Smooth muscle cell (in vitro differentiated cells): Measurements from ENCODE around the gene GNAI2. TPM values are rescaled to one million over a fixed set of nuclear protein-coding genes. Genes with fewer than 3 reads are reported as not detected.

Experiments
- DNase-seq: peaks from one replicate; lab custom pipeline; 2025; ENCODE audit not compliant: unreplicated experiment; lab: John Stamatoyannopoulos, UW
- H2AFZ ChIP-seq: fragments of 200-600 bp; sonication (generic); 2 replicates; pipeline ENCODE4 v1.6.0; 2016; ENCODE audit warnings: antibody characterized with exemption, low read depth, mild to moderate bottlenecking
- H3F3A ChIP-seq: fragments of 200-600 bp; sonication (generic); 2 replicates; pipeline ENCODE4 v1.6.0; 2017; ENCODE audit warnings: antibody characterized with exemption, low read depth
- H3K27ac ChIP-seq: fragments of 200-600 bp; sonication (generic); 2 replicates; pipeline ENCODE4 v1.5.1; 2016; ENCODE audit warnings: low read depth, mild to moderate bottlenecking
- H3K27me3 ChIP-seq: fragments of 200-600 bp; sonication (generic); 2 replicates; pipeline ENCODE4 v1.6.1; 2016; ENCODE audit warnings: low read depth, mild to moderate bottlenecking
- H3K36me3 ChIP-seq: fragments of 200-600 bp; sonication (generic); 2 replicates; pipeline ENCODE4 v1.5.1; 2016; ENCODE audit warnings: low read depth
- H3K4me1 ChIP-seq: fragments of 200-600 bp; sonication (generic); 2 replicates; pipeline ENCODE4 v1.5.1; 2016; ENCODE audit warnings: low read depth
- H3K4me2 ChIP-seq: fragments of 200-600 bp; sonication (generic); 2 replicates; pipeline ENCODE4 v1.6.0; 2016; ENCODE audit warnings: mild to moderate bottlenecking
- H3K4me3 ChIP-seq: fragments of 200-600 bp; sonication (generic); 2 replicates; pipeline ENCODE4 v1.5.1; 2016; ENCODE audit warnings: mild to moderate bottlenecking
- H3K79me2 ChIP-seq: fragments of 200-600 bp; sonication (generic); 2 replicates; pipeline ENCODE4 v1.6.0; 2016; ENCODE audit warnings: low read depth, mild to moderate bottlenecking
- H3K9ac ChIP-seq: fragments of 200-600 bp; sonication (generic); 2 replicates; pipeline ENCODE4 v1.6.0; 2016; ENCODE audit warnings: low read depth
- H3K9me3 ChIP-seq: fragments of 200-600 bp; sonication (generic); replicated peaks from 2 replicates; pipeline ENCODE4 v1.5.1; 2016; ENCODE audit warnings: low read depth
- H4K20me1 ChIP-seq: fragments of 200-600 bp; sonication (generic); 2 replicates; pipeline ENCODE4 v1.6.0; 2016; ENCODE audit warnings: low read depth
- WGBS: methylation state at CpG from one replicate; pipeline ENCODE4 v1.1.7; 2016; ENCODE audit warnings: low lambda C conversion rate; 5-methylcytosine and 5-hydroxymethylcytosine counted together
- polyA plus RNA-seq: library from polyadenylated mRNA; unstranded; fragments of >200 nt; fragmentation: Nextera tagmentation; extraction: Ambion mirVana; gene quantifications from 2 replicates; pipeline ENCODE4 v1.2.1, GENCODE V29; 2016
- total RNA-seq: library from RNA; depleted of rRNA; stranded (reverse); fragments of >200 nt; gene quantifications from 2 replicates; pipeline ENCODE4 v1.2.3, GENCODE V29; 2014
- TF ChIP-seq, protein P1 (sequence below): fragments of 200-600 bp; sonication (generic); IDR thresholded peaks from 2 replicates; pipeline ENCODE4 v1.5.1; 2017; ENCODE audit warnings: borderline replicate concordance, mild to moderate bottlenecking, antibody characterized with exemption; ENCODE audit not compliant: insufficient read depth, poor library complexity, severe bottlenecking

Gene GNAI2
- total and polyA plus RNA-seq, 2 experiments from 2014 or later, result 209 to 454 TPM

DNA sequence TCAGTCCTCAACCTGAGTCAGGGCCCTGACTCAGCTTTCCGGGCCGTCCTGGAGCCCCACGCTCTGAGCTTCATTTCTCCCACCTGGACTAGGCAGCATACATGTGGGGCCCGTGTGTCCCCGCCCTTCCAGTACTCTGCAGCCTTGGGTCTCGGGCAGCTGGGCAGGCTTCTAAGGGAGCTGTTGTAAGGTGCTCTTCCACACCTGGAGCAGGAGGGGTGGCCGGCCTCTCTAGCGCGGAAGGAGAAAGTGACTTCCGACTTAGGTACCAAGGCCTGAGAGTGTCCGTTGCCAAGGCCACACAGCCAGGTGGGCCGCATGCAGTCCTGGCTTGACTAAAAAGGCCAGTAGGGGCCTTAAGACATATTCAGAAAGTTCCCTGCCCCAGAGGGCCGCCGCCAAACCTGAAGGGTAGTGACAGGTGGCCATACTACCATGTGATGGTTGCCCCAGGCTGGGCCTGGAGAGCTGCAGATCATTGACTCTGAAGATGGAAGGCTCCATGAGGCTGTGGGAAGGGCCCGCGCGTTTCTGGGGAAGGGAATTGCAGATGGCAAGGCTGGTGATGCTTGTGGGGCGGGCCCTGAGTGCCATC lies 23.5 kb downstream of the GNAI2 start:
- WGBS, result 66% methylated on average over 18 of the region's 18 CpGs
- Histone ChIP-seq H3K27ac (peak overlapping the region; percentile 98), H3K9ac (no peak overlapping the region), H3F3A (peaks cover 26% of the 10 kb centered on the region), H3K9me3 (no peaks in the 10 kb centered on the region), H3K79me2 (no peaks in the 10 kb centered on the region), H3K36me3 (no peaks in the 10 kb centered on the region), H2AFZ (no peak overlapping the region), H3K27me3 (no peaks in the 10 kb centered on the region), H3K4me2 (peak overlapping the region; percentile 89), H4K20me1 (peaks cover 20% of the 10 kb centered on the region), H3K4me3 (no peak overlapping the region), H3K4me1 (peaks cover 26% of the 10 kb centered on the region)
- no peak for DNase-seq
- TF ChIP-seq, protein P1, sequence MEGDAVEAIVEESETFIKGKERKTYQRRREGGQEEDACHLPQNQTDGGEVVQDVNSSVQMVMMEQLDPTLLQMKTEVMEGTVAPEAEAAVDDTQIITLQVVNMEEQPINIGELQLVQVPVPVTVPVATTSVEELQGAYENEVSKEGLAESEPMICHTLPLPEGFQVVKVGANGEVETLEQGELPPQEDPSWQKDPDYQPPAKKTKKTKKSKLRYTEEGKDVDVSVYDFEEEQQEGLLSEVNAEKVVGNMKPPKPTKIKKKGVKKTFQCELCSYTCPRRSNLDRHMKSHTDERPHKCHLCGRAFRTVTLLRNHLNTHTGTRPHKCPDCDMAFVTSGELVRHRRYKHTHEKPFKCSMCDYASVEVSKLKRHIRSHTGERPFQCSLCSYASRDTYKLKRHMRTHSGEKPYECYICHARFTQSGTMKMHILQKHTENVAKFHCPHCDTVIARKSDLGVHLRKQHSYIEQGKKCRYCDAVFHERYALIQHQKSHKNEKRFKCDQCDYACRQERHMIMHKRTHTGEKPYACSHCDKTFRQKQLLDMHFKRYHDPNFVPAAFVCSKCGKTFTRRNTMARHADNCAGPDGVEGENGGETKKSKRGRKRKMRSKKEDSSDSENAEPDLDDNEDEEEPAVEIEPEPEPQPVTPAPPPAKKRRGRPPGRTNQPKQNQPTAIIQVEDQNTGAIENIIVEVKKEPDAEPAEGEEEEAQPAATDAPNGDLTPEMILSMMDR, result no peak

- Histone ChIP-seq H2AFZ (no peak overlapping the region), H3K79me2 (no peaks in the 10 kb centered on the region), H3F3A (peaks cover 26% of the 10 kb centered on the region), H3K4me3 (peak overlapping the region; percentile 64), H3K27me3 (no peaks in the 10 kb centered on the region), H3K4me1 (peaks cover 30% of the 10 kb centered on the region), H3K9ac (peak overlapping the region; percentile 99), H3K36me3 (no peaks in the 10 kb centered on the region), H3K27ac (peak overlapping the region; percentile 98), H3K9me3 (no peaks in the 10 kb centered on the region), H3K4me2 (peak overlapping the region; percentile 89), H4K20me1 (peaks cover 12% of the 10 kb centered on the region)
- TF ChIP-seq, protein P1, result peak; percentile 98
- 5% methylated on average over 45 of the region's 70 CpGs for WGBS
- peak; percentile 89 for DNase-seq
Observed at GRCh38 chr3:50260027-50260941, 24.3 kb downstream of the GNAI2 start.

GRCh38 chr3:50260942-50261441 lies 25.0 kb downstream of the GNAI2 start:
- H3K4me3 ChIP-seq, result peak overlapping the region; percentile 64
- no peak overlapping the region for H2AFZ ChIP-seq
- H3F3A ChIP-seq, result peaks cover 32% of the 10 kb centered on the region
- peak overlapping the region; percentile 98 for H3K27ac ChIP-seq
- WGBS, result 81% methylated on average over 5 of the region's 5 CpGs
- H4K20me1 ChIP-seq, result peaks cover 8% of the 10 kb centered on the region
- DNase-seq, result no peak
- H3K36me3 ChIP-seq, result no peaks in the 10 kb centered on the region
- peak overlapping the region; percentile 89 for H3K4me2 ChIP-seq
- no peaks in the 10 kb centered on the region for H3K9me3 ChIP-seq
- peaks cover 34% of the 10 kb centered on the region for H3K4me1 ChIP-seq
- H3K9ac ChIP-seq, result peak overlapping the region; percentile 99
- TF ChIP-seq, protein P1, result no peak
- no peaks in the 10 kb centered on the region for H3K27me3 ChIP-seq
- H3K79me2 ChIP-seq, result no peaks in the 10 kb centered on the region
